GM06990 (cell line): ENCODE data around the gene HELZ.
A peak's percentile ranks its signal among the peaks of the same experiment; 100 is the strongest.

Experiments used
- DNase-seq: peaks from one replicate; pipeline ENCODE4 v3.0.0-alpha.2; 2011; ENCODE audit not compliant: insufficient read length; ENCODE audit errors: extremely low read depth
- H3K27me3 ChIP-seq: replicated peaks from 2 replicates; pipeline ENCODE4 v1.6.0; 2011; ENCODE audit warnings: low read length; ENCODE audit not compliant: control insufficient read depth, insufficient read depth
- H3K36me3 ChIP-seq: 2 replicates; pipeline ENCODE4 v1.5.1; 2011; ENCODE audit warnings: low read length; ENCODE audit not compliant: control insufficient read depth, insufficient read depth
- H3K4me3 ChIP-seq: replicated peaks from 2 replicates; pipeline ENCODE4 v1.5.1; 2011; ENCODE audit warnings: low read depth, mild to moderate bottlenecking, control low read depth, low read length
- CTCF ChIP-seq: IDR thresholded peaks from 2 replicates; pipeline ENCODE4 v1.5.1; 2011; ENCODE audit warnings: low read length, control low read depth, mild to moderate bottlenecking, inconsistent platforms; ENCODE audit not compliant: insufficient read depth, poor library complexity, severe bottlenecking

The HELZ gene

GRCh38 chr17:67161573-67161972 is 83.4 kb downstream of the HELZ start:
- Histone ChIP-seq H3K4me3 (no peak overlapping the region), H3K36me3 (peaks cover 6% of the 10 kb centered on the region), H3K27me3 (no peaks in the 10 kb centered on the region)
- DNase-seq: no peak
- TF ChIP-seq CTCF: no peak

GRCh38 chr17:67160791-67161190 is 84.2 kb downstream of the HELZ start:
- Histone ChIP-seq H3K36me3 (peaks cover 4% of the 10 kb centered on the region), H3K4me3 (no peak overlapping the region), H3K27me3 (no peaks in the 10 kb centered on the region)
- DNase-seq: no peak
- TF ChIP-seq CTCF: no peak

GRCh38 chr17:67157732-67158639 is 87.0 kb downstream of the HELZ start:
- H3K4me3 ChIP-seq: no peak overlapping the region
- no peaks in the 10 kb centered on the region for H3K27me3 ChIP-seq
- peak; percentile 39 for TF ChIP-seq CTCF
- DNase-seq: no peak
- peaks cover 1% of the 10 kb centered on the region; the same call in 1 of the 2 replicates for H3K36me3 ChIP-seq

DNA sequence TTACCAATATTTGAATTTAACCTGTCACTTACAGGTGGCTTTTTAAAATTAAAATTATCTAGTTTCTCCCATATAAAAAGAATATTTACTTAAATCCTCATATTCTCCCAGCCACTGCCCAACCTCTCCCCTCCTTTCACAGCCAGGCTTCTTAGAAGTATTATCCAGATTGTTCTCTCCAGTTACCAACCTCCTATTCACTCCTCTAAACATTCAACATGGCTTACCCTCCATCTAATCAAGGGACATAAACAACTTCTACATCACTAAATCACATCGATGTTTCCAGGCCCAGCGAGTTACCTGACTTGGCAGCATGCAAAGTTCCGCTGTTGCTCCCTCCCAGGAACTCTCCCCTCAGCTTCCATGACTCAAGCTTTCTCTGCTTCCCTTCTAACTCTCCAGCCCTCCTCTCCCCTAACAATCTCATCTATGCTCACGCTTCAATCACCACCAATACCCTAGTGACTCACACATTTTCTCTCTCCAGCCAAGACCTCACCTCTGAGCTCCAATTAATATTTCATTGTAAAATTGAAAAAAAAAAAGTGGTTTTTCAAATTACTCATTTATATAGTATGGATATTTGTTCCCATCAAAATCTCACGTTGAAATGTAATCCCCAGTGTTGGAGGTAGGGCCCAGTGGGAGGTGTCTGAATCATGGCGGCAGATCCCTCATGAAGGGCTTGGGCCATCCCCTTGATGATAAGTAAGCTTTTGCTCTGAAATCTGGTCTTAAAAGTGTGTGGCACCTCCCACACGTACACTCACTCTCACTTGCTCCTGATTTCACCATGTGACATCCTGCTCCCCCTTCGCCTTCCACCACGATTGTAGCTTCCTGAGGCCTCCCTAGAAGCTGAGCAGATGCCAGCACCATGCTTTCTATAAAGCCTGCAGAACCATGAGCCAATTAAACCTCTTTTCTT is 88.5 kb downstream of the HELZ start:
- Histone ChIP-seq H3K36me3 (no peaks in the 10 kb centered on the region), H3K4me3 (no peak overlapping the region), H3K27me3 (no peaks in the 10 kb centered on the region)
- DNase-seq: no peak
- TF ChIP-seq CTCF: no peak

DNA sequence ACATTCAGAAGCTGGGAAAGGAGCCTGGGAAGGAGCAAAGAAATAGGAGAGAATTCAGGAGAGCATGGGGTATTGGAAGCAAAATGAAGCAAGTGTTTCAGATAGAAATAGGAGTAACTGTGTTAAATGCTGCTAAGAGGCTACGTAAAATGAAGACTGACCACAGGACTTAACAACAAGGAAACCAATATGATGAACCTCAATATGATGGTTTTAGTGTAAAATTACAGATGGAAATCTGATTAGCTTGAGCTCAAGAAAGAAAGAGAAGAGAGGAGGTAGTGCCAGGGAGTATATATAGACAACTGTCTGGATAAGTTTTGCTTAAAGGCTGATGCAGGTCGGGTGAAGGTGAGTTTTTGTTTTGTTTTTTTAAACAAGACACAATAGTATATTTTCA is 92.2 kb downstream of the HELZ start:
- H3K27me3 ChIP-seq: no peaks in the 10 kb centered on the region
- DNase-seq: no peak
- no peak overlapping the region for H3K4me3 ChIP-seq
- no peak for TF ChIP-seq CTCF
- H3K36me3 ChIP-seq: peaks cover 4% of the 10 kb centered on the region
